K562 (cell line): ENCODE results near the gene CD9. TPM values are rescaled to one million over a fixed set of nuclear protein-coding genes. Genes with fewer than 3 reads are reported as not detected.

ENCODE experiments used
- polyA plus RNA-seq, 8 experiments: library from polyadenylated mRNA; depleted of rRNA in 4 of 8; stranded (reverse) in 5 of 8; unstranded in 3 of 8; fragments of >200 nt; fragmentation: Nextera tagmentation in 2 of 8; fragmentation: Illumina TruSeq in 1 of 8; extraction: Ambion mirVana in 2 of 8; extraction: Trizol in 1 of 8; gene quantifications; 2 replicates each; pipeline versions ENCODE4 v1.2.1 to v1.2.3, GENCODE V29; 2011 to 2014; ENCODE audit warnings: inconsistent platforms in 1 of 8, missing spikeins in 1 of 8
- small RNA-seq: library from RNA; depleted of rRNA; stranded (forward); fragments of <200 nt; gene quantifications from one replicate; pipeline ENCODE3, GENCODE V24; 2014
- total RNA-seq, 7 experiments: library from RNA; depleted of rRNA in 6 of 7; stranded (reverse); fragments of >200 nt in 6 of 7; fragmentation: Illumina TruSeq in 2 of 7; extraction: Trizol in 2 of 7; gene quantifications; 2 replicates each; pipeline versions ENCODE4 v1.2.1 to v1.2.3, GENCODE V29; 2011 to 2021; ENCODE audit warnings: low replicate concordance in 1 of 7

Gene CD9
- total and polyA plus RNA-seq, 9 of the 15 experiments (the other 6 are each of a cell fraction or from before 2014, with no cell fraction given), result 0.43 to 5.6 (median 0.62) TPM

Small RNA genes within 50 kb of the gene (small RNA-seq; reads per million reads assigned to genes)
- not detected for gene ATP5MFP5
- gene RF00019, result not detected

Other genes starting within 250 kb of the CD9 start
- not detected in 2 replicates for gene VWF, start 75.7 kb upstream of the CD9 start, total RNA-seq (2014; rRNA removed)
- gene VWF, start 75.7 kb upstream of the CD9 start, total RNA-seq (2014; rRNA removed; fragmentation: Illumina TruSeq; extraction: Trizol), result not detected in 2 replicates
- not detected in 2 replicates for gene VWF, start 75.7 kb upstream of the CD9 start, total RNA-seq (2015; rRNA removed; fragmentation: Illumina TruSeq; extraction: Trizol)
- gene VWF, start 75.7 kb upstream of the CD9 start, total RNA-seq (2021), result 0.40 and 0.53 TPM in 2 replicates
- gene VWF, start 75.7 kb upstream of the CD9 start, polyA plus RNA-seq (2011; rRNA removed), result not detected in 2 replicates
- gene VWF, start 75.7 kb upstream of the CD9 start, polyA plus RNA-seq (2014; fragmentation: Illumina TruSeq; extraction: Trizol), result not detected in 2 replicates
- not detected for gene VWF, start 75.7 kb upstream of the CD9 start, polyA plus RNA-seq (2014; fragmentation: Nextera tagmentation; extraction: Ambion mirVana)
- gene VWF, start 75.7 kb upstream of the CD9 start, polyA plus RNA-seq (2014; rRNA removed), result not detected in 2 replicates
- 0.33 and 0.41 TPM in 2 replicates for gene PLEKHG6, start 110.3 kb downstream of the CD9 start, total RNA-seq (2014; rRNA removed)
- gene PLEKHG6, start 110.3 kb downstream of the CD9 start, total RNA-seq (2014; rRNA removed; fragmentation: Illumina TruSeq; extraction: Trizol), result 0.19 and 0.29 TPM in 2 replicates
- gene PLEKHG6, start 110.3 kb downstream of the CD9 start, total RNA-seq (2015; rRNA removed; fragmentation: Illumina TruSeq; extraction: Trizol), result not detected in 2 replicates
- 0.86 and 1.2 TPM in 2 replicates for gene PLEKHG6, start 110.3 kb downstream of the CD9 start, total RNA-seq (2021)
- gene PLEKHG6, start 110.3 kb downstream of the CD9 start, polyA plus RNA-seq (2011; rRNA removed), result 0.28 and 0.38 TPM in 2 replicates
- gene PLEKHG6, start 110.3 kb downstream of the CD9 start, polyA plus RNA-seq (2014; fragmentation: Illumina TruSeq; extraction: Trizol), result 0.18 and 0.42 TPM in 2 replicates
- not detected for gene PLEKHG6, start 110.3 kb downstream of the CD9 start, polyA plus RNA-seq (2014; fragmentation: Nextera tagmentation; extraction: Ambion mirVana)
- gene PLEKHG6, start 110.3 kb downstream of the CD9 start, polyA plus RNA-seq (2014; rRNA removed), result 0.22 and 0.54 TPM in 2 replicates
- gene TNFRSF1A, start 141.7 kb downstream of the CD9 start, total RNA-seq (2014; rRNA removed), result 34.6 and 43.5 TPM in 2 replicates
- gene TNFRSF1A, start 141.7 kb downstream of the CD9 start, total RNA-seq (2014; rRNA removed; fragmentation: Illumina TruSeq; extraction: Trizol), result 18.3 and 22.0 TPM in 2 replicates
- 31.1 and 33.0 TPM in 2 replicates for gene TNFRSF1A, start 141.7 kb downstream of the CD9 start, total RNA-seq (2015; rRNA removed; fragmentation: Illumina TruSeq; extraction: Trizol)
- gene TNFRSF1A, start 141.7 kb downstream of the CD9 start, total RNA-seq (2021), result 29.8 and 37.7 TPM in 2 replicates
- 27.2 and 30.0 TPM in 2 replicates for gene TNFRSF1A, start 141.7 kb downstream of the CD9 start, polyA plus RNA-seq (2011; rRNA removed)
- gene TNFRSF1A, start 141.7 kb downstream of the CD9 start, polyA plus RNA-seq (2014; fragmentation: Illumina TruSeq; extraction: Trizol), result 38.2 and 57.7 TPM in 2 replicates
- under 1 TPM; 0.76 to 0.89 TPM for gene TNFRSF1A, start 141.7 kb downstream of the CD9 start, polyA plus RNA-seq (2014; fragmentation: Nextera tagmentation; extraction: Ambion mirVana)
- 22.0 and 22.5 TPM in 2 replicates for gene TNFRSF1A, start 141.7 kb downstream of the CD9 start, polyA plus RNA-seq (2014; rRNA removed)
- gene SCNN1A, start 175.2 kb downstream of the CD9 start, total RNA-seq (2014; rRNA removed), result not detected in 2 replicates
- gene SCNN1A, start 175.2 kb downstream of the CD9 start, total RNA-seq (2014; rRNA removed; fragmentation: Illumina TruSeq; extraction: Trizol), result not detected in 2 replicates
- gene SCNN1A, start 175.2 kb downstream of the CD9 start, total RNA-seq (2015; rRNA removed; fragmentation: Illumina TruSeq; extraction: Trizol), result not detected in 2 replicates
- 0.34 and 0.49 TPM in 2 replicates for gene SCNN1A, start 175.2 kb downstream of the CD9 start, total RNA-seq (2021)
- 0.12 and 0.31 TPM in 2 replicates for gene SCNN1A, start 175.2 kb downstream of the CD9 start, polyA plus RNA-seq (2011; rRNA removed)
- 0.33 TPM in 1 of 2 replicates, not detected in the other for gene SCNN1A, start 175.2 kb downstream of the CD9 start, polyA plus RNA-seq (2014; fragmentation: Illumina TruSeq; extraction: Trizol)
- gene SCNN1A, start 175.2 kb downstream of the CD9 start, polyA plus RNA-seq (2014; fragmentation: Nextera tagmentation; extraction: Ambion mirVana), result under 1 TPM in 1 of 2 experiments, not detected in 1; 0.15 TPM
- not detected in 2 replicates for gene SCNN1A, start 175.2 kb downstream of the CD9 start, polyA plus RNA-seq (2014; rRNA removed)
- 43.2 and 68.2 TPM in 2 replicates for gene LTBR, start 183.8 kb downstream of the CD9 start, total RNA-seq (2014; rRNA removed)
- gene LTBR, start 183.8 kb downstream of the CD9 start, total RNA-seq (2014; rRNA removed; fragmentation: Illumina TruSeq; extraction: Trizol), result 16.5 and 20.4 TPM in 2 replicates
- gene LTBR, start 183.8 kb downstream of the CD9 start, total RNA-seq (2015; rRNA removed; fragmentation: Illumina TruSeq; extraction: Trizol), result 31.9 and 35.3 TPM in 2 replicates
- 65.0 and 67.2 TPM in 2 replicates for gene LTBR, start 183.8 kb downstream of the CD9 start, total RNA-seq (2021)
- 15.4 and 28.2 TPM in 2 replicates for gene LTBR, start 183.8 kb downstream of the CD9 start, polyA plus RNA-seq (2011; rRNA removed)
- 61.8 and 69.0 TPM in 2 replicates for gene LTBR, start 183.8 kb downstream of the CD9 start, polyA plus RNA-seq (2014; fragmentation: Illumina TruSeq; extraction: Trizol)
- 1 to 10 TPM in 1 of 2 experiments, under 1 TPM in 1; 0.96 to 1.7 TPM for gene LTBR, start 183.8 kb downstream of the CD9 start, polyA plus RNA-seq (2014; fragmentation: Nextera tagmentation; extraction: Ambion mirVana)
- 46.6 and 54.1 TPM in 2 replicates for gene LTBR, start 183.8 kb downstream of the CD9 start, polyA plus RNA-seq (2014; rRNA removed)
- gene CD27, start 244.6 kb downstream of the CD9 start, total RNA-seq (2014; rRNA removed), result not detected in 2 replicates
- not detected in 2 replicates for gene CD27, start 244.6 kb downstream of the CD9 start, total RNA-seq (2014; rRNA removed; fragmentation: Illumina TruSeq; extraction: Trizol)
- gene CD27, start 244.6 kb downstream of the CD9 start, total RNA-seq (2015; rRNA removed; fragmentation: Illumina TruSeq; extraction: Trizol), result not detected in 2 replicates
- gene CD27, start 244.6 kb downstream of the CD9 start, total RNA-seq (2021), result 0.18 and 0.24 TPM in 2 replicates
- not detected in 2 replicates for gene CD27, start 244.6 kb downstream of the CD9 start, polyA plus RNA-seq (2011; rRNA removed)
- gene CD27, start 244.6 kb downstream of the CD9 start, polyA plus RNA-seq (2014; fragmentation: Illumina TruSeq; extraction: Trizol), result not detected in 2 replicates
- not detected for gene CD27, start 244.6 kb downstream of the CD9 start, polyA plus RNA-seq (2014; fragmentation: Nextera tagmentation; extraction: Ambion mirVana)
- not detected in 2 replicates for gene CD27, start 244.6 kb downstream of the CD9 start, polyA plus RNA-seq (2014; rRNA removed)